Ishikawa (cell line): ENCODE results near the gene CFTR.

Source experiments
- CEBPB ChIP-seq: IDR thresholded peaks from 2 replicates; pipeline ENCODE4 v1.6.1; 2012
- CREB1 ChIP-seq: IDR thresholded peaks from 2 replicates; pipeline ENCODE4 v1.6.1; 2012; ENCODE audit warnings: low read depth
- EGR1 ChIP-seq: IDR thresholded peaks from 2 replicates; pipeline ENCODE4 v1.6.1; 2012
- EP300 ChIP-seq: IDR thresholded peaks from 2 replicates; pipeline ENCODE4 v1.6.1; 2012; ENCODE audit warnings: borderline replicate concordance
- FOXM1 ChIP-seq: IDR thresholded peaks from 2 replicates; pipeline ENCODE4 v1.6.1; 2012; ENCODE audit warnings: low read depth, borderline replicate concordance
- NFIC ChIP-seq: IDR thresholded peaks from 2 replicates; pipeline ENCODE4 v1.6.1; 2012
- RAD21 ChIP-seq: IDR thresholded peaks from 2 replicates; pipeline ENCODE4 v1.6.1; 2012; ENCODE audit warnings: low read depth
- REST ChIP-seq: IDR thresholded peaks from 2 replicates; pipeline ENCODE4 v1.6.1; 2012; ENCODE audit warnings: low read depth, mild to moderate bottlenecking
- TAF1 ChIP-seq: IDR thresholded peaks from 2 replicates; pipeline ENCODE4 v1.6.1; 2012; ENCODE audit warnings: low read depth, mild to moderate bottlenecking
- TCF12 ChIP-seq: IDR thresholded peaks from 2 replicates; pipeline ENCODE4 v1.6.1; 2012; ENCODE audit warnings: low read depth
- TEAD4 ChIP-seq: IDR thresholded peaks from 2 replicates; pipeline ENCODE4 v1.6.1; 2012
- YY1 ChIP-seq: IDR thresholded peaks from 2 replicates; pipeline ENCODE4 v1.6.1; 2012; ENCODE audit warnings: low read depth
- ZBTB7A ChIP-seq: IDR thresholded peaks from 2 replicates; pipeline ENCODE4 v1.6.1; 2012; ENCODE audit warnings: low read depth
- TF ChIP-seq, protein P1 (sequence below): IDR thresholded peaks from 2 replicates; pipeline ENCODE4 v1.6.1; 2012
- TF ChIP-seq, protein P2 (sequence below): IDR thresholded peaks from 2 replicates; pipeline ENCODE4 v1.6.1; 2012

The CFTR gene

GRCh38 chr7:117674617-117675016 is 194.8 kb downstream of the CFTR start:
- no peak for TF ChIP-seq TEAD4
- TF ChIP-seq RAD21, result no peak
- TF ChIP-seq, protein P1, sequence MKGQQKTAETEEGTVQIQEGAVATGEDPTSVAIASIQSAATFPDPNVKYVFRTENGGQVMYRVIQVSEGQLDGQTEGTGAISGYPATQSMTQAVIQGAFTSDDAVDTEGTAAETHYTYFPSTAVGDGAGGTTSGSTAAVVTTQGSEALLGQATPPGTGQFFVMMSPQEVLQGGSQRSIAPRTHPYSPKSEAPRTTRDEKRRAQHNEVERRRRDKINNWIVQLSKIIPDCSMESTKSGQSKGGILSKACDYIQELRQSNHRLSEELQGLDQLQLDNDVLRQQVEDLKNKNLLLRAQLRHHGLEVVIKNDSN, result no peak
- no peak for TF ChIP-seq FOXM1
- TF ChIP-seq, protein P2, sequence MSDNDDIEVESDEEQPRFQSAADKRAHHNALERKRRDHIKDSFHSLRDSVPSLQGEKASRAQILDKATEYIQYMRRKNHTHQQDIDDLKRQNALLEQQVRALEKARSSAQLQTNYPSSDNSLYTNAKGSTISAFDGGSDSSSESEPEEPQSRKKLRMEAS, result no peak

- TF ChIP-seq REST (no peak), FOXM1 (no peak), ZBTB7A (no peak), NFIC (no peak), CREB1 (no peak), TEAD4 (no peak), CEBPB (no peak), TAF1 (no peak), EP300 (no peak), EGR1 (no peak), TCF12 (no peak), YY1 (no peak), RAD21 (no peak)
- TF ChIP-seq, protein P1, result no peak
- TF ChIP-seq, protein P2, result no peak
Observed at GRCh38 chr7:117675497-117676435, 195.9 kb downstream of the CFTR start.

DNA sequence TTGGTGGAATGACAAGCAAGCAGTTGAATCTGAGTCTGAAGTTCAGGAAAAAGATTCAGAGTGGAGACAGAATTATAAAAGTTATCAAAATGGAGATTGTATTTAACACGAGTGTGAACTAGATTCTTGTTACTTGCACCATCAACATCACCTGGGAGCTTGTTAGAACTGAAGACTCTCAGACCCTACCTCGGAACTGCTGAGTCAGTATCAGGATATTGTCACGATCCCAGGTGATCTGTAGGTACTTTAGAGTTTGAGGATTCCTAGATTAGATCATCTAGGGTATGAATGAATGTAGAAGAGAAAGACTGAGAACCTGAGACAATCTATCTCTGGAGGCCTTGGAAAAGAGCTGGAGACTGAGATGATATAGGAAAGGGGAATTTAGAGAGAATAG is 199.3 kb downstream of the CFTR start:
- no peak for TF ChIP-seq TAF1
- no peak for TF ChIP-seq FOXM1
- TF ChIP-seq EGR1, result no peak
- TF ChIP-seq YY1, result no peak
- no peak for TF ChIP-seq TEAD4
- TF ChIP-seq, protein P1, result no peak
- no peak for TF ChIP-seq TCF12
- TF ChIP-seq EP300, result no peak
- TF ChIP-seq NFIC, result no peak
- TF ChIP-seq, protein P2, result no peak
- no peak for TF ChIP-seq REST
- TF ChIP-seq CEBPB, result no peak

DNA sequence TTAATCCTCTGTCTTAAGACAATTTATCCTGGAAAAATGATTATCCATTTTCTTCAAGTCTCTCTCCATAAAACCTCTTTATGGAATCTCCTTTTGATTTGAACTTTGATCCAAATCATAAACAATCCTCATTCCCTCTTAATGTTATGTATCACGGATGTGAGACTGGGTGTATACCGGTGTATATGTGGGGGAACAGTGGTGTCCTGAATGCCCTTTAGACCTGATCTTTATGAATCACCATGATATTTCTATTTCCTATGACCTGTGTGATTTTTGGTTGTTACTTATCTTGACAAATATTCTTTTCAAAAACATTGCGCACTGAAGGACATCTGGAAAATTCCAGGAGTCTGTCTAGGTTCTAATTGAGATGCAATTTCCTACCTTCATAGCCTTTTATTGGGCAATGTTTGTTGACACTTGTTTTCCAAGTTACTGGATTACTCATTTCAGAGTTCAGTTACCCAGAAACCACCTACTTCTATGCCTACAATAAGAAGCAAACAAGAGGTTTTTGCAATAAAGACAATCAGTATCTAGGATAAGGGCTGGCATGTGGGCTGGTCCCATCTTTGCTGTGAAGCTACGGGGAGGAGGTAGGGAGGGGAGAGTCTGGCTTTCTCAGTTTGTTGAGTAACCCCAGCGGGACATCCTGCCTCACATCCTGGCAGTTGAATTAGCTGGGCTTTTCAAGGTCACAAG is 203.0 kb downstream of the CFTR start:
- TF ChIP-seq REST (no peak), EP300 (no peak)
- TF ChIP-seq, protein P1, result no peak
